Endometrial microvascular endothelial cells (primary cell): ENCODE results near the gene EPHB6. TPM values are rescaled to one million over a fixed set of nuclear protein-coding genes. Genes with fewer than 3 reads are reported as not detected.

Experiments used
- in situ Hi-C: cut with HindIII; loops from 2 replicates; pipeline ENCODE4 v1.10.0; 2017; ENCODE audit warnings: low sequenced_read_pairs, low pct_unique_long_range_greater_than_20kb; ENCODE audit errors: inconsistent ontology term
- total RNA-seq: library from RNA; depleted of rRNA; stranded (reverse); fragments of >200 nt; gene quantifications from one replicate; pipeline ENCODE4 v1.2.3, GENCODE V29; 2015; ENCODE audit errors: inconsistent ontology term

EPHB6 gene
- total RNA-seq, 1 donor from 2014 or later = not detected

DNA sequence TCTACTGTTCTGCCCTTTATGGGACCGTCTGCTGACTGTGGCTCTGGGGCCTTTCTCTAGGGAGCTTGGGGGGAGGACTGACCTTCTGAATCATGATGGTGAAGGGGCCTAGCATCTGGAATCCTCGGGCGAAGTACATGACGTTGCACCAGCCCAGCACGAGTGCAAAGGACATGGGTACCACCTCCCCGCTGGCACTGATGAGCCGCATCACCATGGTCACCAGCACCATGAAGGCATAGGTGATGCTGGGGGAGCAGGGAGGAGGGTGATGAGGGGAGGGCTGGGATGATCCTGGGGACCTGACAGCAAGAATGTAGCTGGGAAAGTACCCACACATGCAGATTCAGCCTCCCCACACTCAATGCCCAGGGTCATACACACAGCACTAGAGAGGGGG is 19.5 kb downstream of the EPHB6 start:
- in situ Hi-C loops = no loop called here

- in situ Hi-C loops = no loop called here
These were observed 20.0 kb downstream of the EPHB6 start for GRCh38 chr7:142874837-142875236.

- in situ Hi-C loops = no loop called here
These were observed 20.6 kb downstream of the EPHB6 start for GRCh38 chr7:142875456-142875855.

GRCh38 chr7:142876236-142876960 is 21.5 kb downstream of the EPHB6 start:
- in situ Hi-C loops = no loop called here

- in situ Hi-C loops = no loop called here
These were observed 22.4 kb downstream of the EPHB6 start for GRCh38 chr7:142876991-142877910.

DNA sequence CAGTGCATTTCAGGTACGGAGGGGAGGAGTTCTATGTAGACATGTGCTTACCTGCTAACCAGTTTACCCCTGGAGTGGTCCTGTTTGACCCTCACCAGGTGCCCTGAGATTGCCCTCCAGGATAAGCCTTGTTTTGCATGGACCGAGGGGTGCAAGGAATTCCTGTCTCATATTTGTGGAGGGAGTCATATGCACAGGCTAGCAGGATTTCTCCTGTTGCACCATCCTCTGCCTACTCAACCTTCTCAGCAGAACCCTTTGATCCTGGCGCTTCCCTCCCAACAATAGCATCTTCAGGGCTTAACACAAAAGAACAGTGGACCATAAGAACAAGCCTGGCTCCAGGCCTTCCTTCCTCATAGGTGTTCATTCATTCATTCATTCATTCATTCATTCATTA is 23.4 kb downstream of the EPHB6 start:
- in situ Hi-C loops = no loop called here

- in situ Hi-C loops = no loop called here
These were observed 24.2 kb downstream of the EPHB6 start for GRCh38 chr7:142879060-142879459.

DNA sequence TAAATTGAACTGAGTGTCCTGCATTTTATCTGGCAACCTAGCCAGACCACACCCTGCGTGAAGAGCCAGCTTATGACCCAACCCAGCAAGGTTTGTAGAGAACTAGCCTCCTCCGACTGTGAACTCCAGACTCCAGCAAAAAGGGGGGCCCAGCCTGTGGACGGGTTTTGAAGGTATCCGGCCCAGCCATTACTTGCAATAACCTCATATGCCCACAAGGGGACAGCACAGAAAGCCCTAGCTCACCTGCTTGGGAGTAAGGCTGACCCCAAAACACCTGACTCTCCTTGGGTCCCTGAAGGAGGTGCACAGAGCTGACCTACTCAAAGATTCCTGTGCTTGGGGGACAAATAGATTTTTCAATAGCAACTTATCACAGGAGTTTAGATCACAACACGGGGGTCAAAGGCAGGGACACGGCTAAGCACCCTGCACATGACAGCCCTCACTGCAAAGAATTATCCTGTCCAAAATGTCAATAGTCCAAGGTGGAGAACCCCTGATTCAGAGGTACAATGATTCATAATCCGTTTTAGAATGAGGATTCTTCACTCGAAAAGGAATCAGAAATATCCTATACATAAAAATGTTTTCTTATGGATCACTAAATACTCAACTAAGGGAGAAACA is 26.1 kb downstream of the EPHB6 start:
- in situ Hi-C loops = no loop called here

DNA sequence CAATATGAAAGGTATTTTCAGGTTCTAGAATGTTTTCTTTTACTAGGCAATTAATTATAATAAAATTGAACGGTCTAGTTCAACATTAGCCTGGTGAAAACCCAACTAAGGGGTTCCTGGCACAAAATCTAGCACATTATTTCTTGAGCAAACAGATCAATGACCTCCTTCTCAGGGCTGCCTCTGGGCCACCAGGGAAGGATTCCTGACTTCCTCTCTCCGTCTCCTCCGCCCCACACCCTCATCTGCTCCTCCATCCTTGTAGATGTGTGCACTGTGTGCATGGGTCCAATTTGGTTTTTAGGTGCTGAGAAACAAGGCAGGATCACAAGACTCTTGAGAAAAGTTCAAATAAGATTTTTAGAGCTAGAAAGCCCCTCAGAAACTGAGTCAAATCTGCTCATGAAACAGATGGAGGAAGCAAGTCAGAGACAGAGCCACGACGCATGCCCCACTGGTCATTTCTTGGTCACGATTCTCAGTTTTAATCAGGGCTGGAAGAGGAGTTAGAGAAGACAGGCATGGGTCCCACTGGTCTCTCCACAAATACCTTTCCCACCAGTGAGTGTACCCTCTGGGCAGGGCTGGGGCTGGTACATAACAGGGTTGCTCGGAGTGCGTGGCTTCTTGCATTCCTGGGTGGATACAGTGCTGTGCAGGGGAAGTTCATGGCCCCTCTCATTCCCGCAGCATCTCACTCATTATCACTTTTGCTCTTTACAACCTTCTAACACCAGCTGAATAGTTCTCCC is 26.9 kb downstream of the EPHB6 start:
- in situ Hi-C loops = no loop called here

- in situ Hi-C loops = no loop called here
These were observed 27.4 kb downstream of the EPHB6 start for GRCh38 chr7:142882338-142882678.

DNA sequence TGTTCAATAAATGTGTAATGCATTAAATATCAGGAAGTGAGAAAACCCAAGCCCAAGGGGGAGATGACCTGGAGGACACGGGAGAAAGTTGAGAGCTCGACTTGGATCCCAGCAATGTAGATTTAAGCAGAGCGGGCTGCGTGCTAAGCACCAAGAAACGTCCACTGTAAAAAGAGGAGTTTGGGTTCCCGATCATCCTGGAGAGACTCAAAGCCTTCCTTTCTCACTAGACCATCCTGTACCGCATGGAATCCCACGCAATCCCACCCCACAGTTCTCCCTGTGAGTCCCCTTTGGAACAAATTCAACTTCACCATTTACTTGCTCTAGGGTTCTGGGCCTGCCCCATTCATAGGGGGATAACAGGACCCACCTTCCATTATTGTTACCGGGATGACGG is 28.3 kb downstream of the EPHB6 start:
- in situ Hi-C loops = no loop called here

- in situ Hi-C loops = no loop called here
These were observed 28.9 kb downstream of the EPHB6 start for GRCh38 chr7:142883571-142884285.

GRCh38 chr7:142884286-142884640 is 29.4 kb downstream of the EPHB6 start:
- in situ Hi-C loops = no loop called here

- in situ Hi-C loops = no loop called here
These were observed 30.7 kb downstream of the EPHB6 start, which contains the start of gene TRPV6 for GRCh38 chr7:142885311-142886230. Gene TRPV6, minus strand, starts transcription at chr7:142885745.

- in situ Hi-C loops = no loop called here
These were observed 32.0 kb downstream of the EPHB6 start for GRCh38 chr7:142886866-142887265.

- in situ Hi-C loops = no loop called here
These were observed 32.6 kb downstream of the EPHB6 start for GRCh38 chr7:142887282-142888015.

- in situ Hi-C loops = no loop called here
These were observed 34.9 kb downstream of the EPHB6 start for GRCh38 chr7:142889816-142890215.
